ENCODE data around the gene RNASEH2B.

DNA sequence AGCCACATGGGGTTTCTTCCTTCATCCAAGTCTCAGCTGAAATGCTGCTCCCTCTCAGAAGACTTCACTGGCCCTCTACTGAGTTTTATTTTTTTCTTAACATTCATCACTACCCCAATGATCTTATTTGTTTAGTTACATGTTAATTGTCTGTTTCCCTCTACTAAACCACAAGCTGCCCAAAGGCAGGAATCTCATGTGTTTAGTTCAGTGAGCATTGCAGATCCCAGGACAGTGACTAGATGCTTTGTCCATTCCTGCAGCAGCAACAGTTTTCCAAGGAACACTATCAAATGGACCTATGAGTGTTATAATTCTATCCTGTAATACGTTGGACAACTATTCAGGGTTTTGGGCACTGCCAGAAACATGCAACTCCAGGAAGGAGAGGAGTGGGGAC is 93.1 kb downstream of the RNASEH2B start:
- TF ChIP-seq, protein P1, sequence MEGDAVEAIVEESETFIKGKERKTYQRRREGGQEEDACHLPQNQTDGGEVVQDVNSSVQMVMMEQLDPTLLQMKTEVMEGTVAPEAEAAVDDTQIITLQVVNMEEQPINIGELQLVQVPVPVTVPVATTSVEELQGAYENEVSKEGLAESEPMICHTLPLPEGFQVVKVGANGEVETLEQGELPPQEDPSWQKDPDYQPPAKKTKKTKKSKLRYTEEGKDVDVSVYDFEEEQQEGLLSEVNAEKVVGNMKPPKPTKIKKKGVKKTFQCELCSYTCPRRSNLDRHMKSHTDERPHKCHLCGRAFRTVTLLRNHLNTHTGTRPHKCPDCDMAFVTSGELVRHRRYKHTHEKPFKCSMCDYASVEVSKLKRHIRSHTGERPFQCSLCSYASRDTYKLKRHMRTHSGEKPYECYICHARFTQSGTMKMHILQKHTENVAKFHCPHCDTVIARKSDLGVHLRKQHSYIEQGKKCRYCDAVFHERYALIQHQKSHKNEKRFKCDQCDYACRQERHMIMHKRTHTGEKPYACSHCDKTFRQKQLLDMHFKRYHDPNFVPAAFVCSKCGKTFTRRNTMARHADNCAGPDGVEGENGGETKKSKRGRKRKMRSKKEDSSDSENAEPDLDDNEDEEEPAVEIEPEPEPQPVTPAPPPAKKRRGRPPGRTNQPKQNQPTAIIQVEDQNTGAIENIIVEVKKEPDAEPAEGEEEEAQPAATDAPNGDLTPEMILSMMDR (IDR thresholded peaks at IDR 0.05): no peak
- TF ChIP-seq POLR2AphosphoS5 (IDR thresholded peaks at IDR 0.05): no peak
